Liver (tissue), 9 donors: ENCODE results near the gene PHLPP1. TPM values are rescaled to one million over a fixed set of nuclear protein-coding genes. Genes with fewer than 3 reads are reported as not detected.

Source experiments
- DNase-seq: peaks from one replicate; pipeline ENCODE4 v3.0.0-alpha.2; 2017; ENCODE audit warnings: low spot score
- H3K27ac ChIP-seq, 2 donors: one replicate each; pipeline ENCODE4 v1.7.0; 2013; ENCODE audit warnings: inconsistent platforms in 2 of 2, low read length in 2 of 2, control low read depth in 1 of 2, low read depth in 1 of 2, mild to moderate bottlenecking in 1 of 2
- H3K27me3 ChIP-seq, 4 donors: one replicate each; pipeline versions ENCODE4 v1.6.1 to v1.7.0; 2013; ENCODE audit warnings: low read length in 3 of 4, inconsistent platforms in 1 of 4, mild to moderate bottlenecking in 1 of 4, moderate library complexity in 1 of 4; ENCODE audit not compliant: control insufficient read depth in 4 of 4, insufficient read depth in 4 of 4
- H3K36me3 ChIP-seq, 4 donors: one replicate each; pipeline versions ENCODE4 v1.6.1 to v1.7.0; 2013; ENCODE audit warnings: low read length in 3 of 4, mild to moderate bottlenecking in 3 of 4, low read depth in 1 of 4, moderate library complexity in 1 of 4; ENCODE audit not compliant: control insufficient read depth in 4 of 4, insufficient read depth in 3 of 4
- H3K4me1 ChIP-seq, 4 donors: one replicate each; pipeline versions ENCODE4 v1.6.1 to v1.7.0; 2013; ENCODE audit warnings: low read length in 3 of 4, mild to moderate bottlenecking in 3 of 4, moderate library complexity in 1 of 4; ENCODE audit not compliant: control insufficient read depth in 4 of 4, insufficient read depth in 4 of 4
- H3K4me3 ChIP-seq, 3 donors: one replicate each; pipeline versions ENCODE4 v1.6.1 to v1.7.0; 2013; ENCODE audit warnings: low read length in 3 of 3, control low read depth in 1 of 3, low read depth in 1 of 3, mild to moderate bottlenecking in 1 of 3
- H3K9ac ChIP-seq, 2 donors: one replicate each; pipeline ENCODE4 v1.7.0; 2013; ENCODE audit warnings: low read length in 2 of 2, mild to moderate bottlenecking in 2 of 2, moderate library complexity in 2 of 2, control low read depth in 1 of 2, low read depth in 1 of 2
- H3K9me3 ChIP-seq, 4 donors: one replicate each; pipeline versions ENCODE4 v1.6.1 to v1.7.0; 2013; ENCODE audit warnings: low read length in 3 of 4; ENCODE audit not compliant: control insufficient read depth in 4 of 4
- CTCF ChIP-seq: fragments of 150-350 bp; IDR thresholded peaks from 2 replicates; pipeline ENCODE4 v1.5.1; 2017; ENCODE audit warnings: improper control_type of control experiment, low read depth, low read length; ENCODE audit not compliant: missing input control
- EGR1 ChIP-seq, 2 donors: IDR thresholded peaks; 2 replicates each; pipeline ENCODE4 v1.6.1; 2016 to 2018; ENCODE audit warnings: antibody characterized with exemption in 2 of 2, low read depth in 2 of 2
- FOXA1 ChIP-seq: IDR thresholded peaks from 2 replicates; pipeline ENCODE4 v1.6.1; 2016; ENCODE audit warnings: antibody characterized with exemption
- FOXA2 ChIP-seq: IDR thresholded peaks from 2 replicates; pipeline ENCODE4 v1.6.1; 2016; ENCODE audit warnings: antibody characterized with exemption
- GABPA ChIP-seq, 2 donors: IDR thresholded peaks in 1 of 2; conservative IDR thresholded peaks in 1 of 2; 2 replicates each; pipeline ENCODE4 v1.6.1; 2016; ENCODE audit warnings: antibody characterized with exemption in 2 of 2, mild to moderate bottlenecking in 1 of 2, moderate library complexity in 1 of 2
- HNF4A ChIP-seq, 2 donors: conservative IDR thresholded peaks; 2 replicates each; pipeline ENCODE4 v1.6.1; 2016; ENCODE audit warnings: antibody characterized with exemption in 2 of 2, mild to moderate bottlenecking in 2 of 2
- HNF4G ChIP-seq: IDR thresholded peaks from 2 replicates; pipeline ENCODE4 v1.6.1; 2016; ENCODE audit warnings: antibody characterized with exemption
- JUND ChIP-seq, 2 donors: IDR thresholded peaks; 2 replicates each; pipeline ENCODE4 v1.6.1; 2016; ENCODE audit warnings: antibody characterized with exemption in 2 of 2
- MAX ChIP-seq: IDR thresholded peaks from 2 replicates; pipeline ENCODE4 v1.6.1; 2016; ENCODE audit warnings: antibody characterized with exemption
- NR2F2 ChIP-seq: IDR thresholded peaks from 2 replicates; pipeline ENCODE4 v1.6.1; 2016; ENCODE audit warnings: antibody characterized with exemption
- RAD21 ChIP-seq, 2 donors: IDR thresholded peaks; 2 replicates each; pipeline ENCODE4 v1.6.1; 2016; ENCODE audit warnings: antibody characterized with exemption in 2 of 2, mild to moderate bottlenecking in 2 of 2
- REST ChIP-seq: IDR thresholded peaks from 2 replicates; pipeline ENCODE4 v1.6.1; 2016; ENCODE audit warnings: antibody characterized with exemption, mild to moderate bottlenecking
- RXRA ChIP-seq, 2 donors: IDR thresholded peaks; 2 replicates each; pipeline ENCODE4 v1.6.1; 2017 to 2018; ENCODE audit warnings: antibody characterized with exemption in 2 of 2, mild to moderate bottlenecking in 1 of 2
- SP1 ChIP-seq: IDR thresholded peaks from 2 replicates; pipeline ENCODE4 v1.6.1; 2018; ENCODE audit warnings: antibody characterized with exemption, mild to moderate bottlenecking
- TAF1 ChIP-seq: conservative IDR thresholded peaks from 2 replicates; pipeline ENCODE4 v1.6.1; 2016; ENCODE audit warnings: antibody characterized with exemption, mild to moderate bottlenecking
- ZBTB33 ChIP-seq: IDR thresholded peaks from 2 replicates; pipeline ENCODE4 v1.6.1; 2016; ENCODE audit warnings: antibody characterized with exemption
- WGBS: extraction: QIAGEN DNeasy Blood & Tissue Kit; methylation state at CpG from one replicate; pipeline ENCODE4 v1.1.7; 2013; 5-methylcytosine and 5-hydroxymethylcytosine counted together
- polyA plus RNA-seq, 2 donors: library from polyadenylated mRNA; stranded (reverse) in 1 of 2; unstranded in 1 of 2; fragments of 200-250 nt in 1 of 2; fragments of >200 nt in 1 of 2; fragmentation: Nextera tagmentation in 1 of 2; extraction: Ambion mirVana in 1 of 2; gene quantifications; one replicate each; pipeline versions ENCODE4 v1.2.1 to v1.2.3, GENCODE V29; 2013 to 2015
- total RNA-seq, 2 donors: library from RNA; depleted of rRNA; stranded (reverse); fragments of >200 nt; gene quantifications; one replicate each; pipeline ENCODE4 v1.2.3, GENCODE V29; 2014
- TF ChIP-seq, protein P1 (sequence below): IDR thresholded peaks from 2 replicates; pipeline ENCODE4 v1.6.1; 2016; ENCODE audit warnings: antibody characterized with exemption
- donor health status: healthy.
- donor health status: healthy.
- donor health status: healthy.
- donor health status: healthy.
- donor health status: healthy.

Gene PHLPP1
- total and polyA plus RNA-seq, 4 donors: 4.2 to 14.5 (median 8.6) TPM

DNA sequence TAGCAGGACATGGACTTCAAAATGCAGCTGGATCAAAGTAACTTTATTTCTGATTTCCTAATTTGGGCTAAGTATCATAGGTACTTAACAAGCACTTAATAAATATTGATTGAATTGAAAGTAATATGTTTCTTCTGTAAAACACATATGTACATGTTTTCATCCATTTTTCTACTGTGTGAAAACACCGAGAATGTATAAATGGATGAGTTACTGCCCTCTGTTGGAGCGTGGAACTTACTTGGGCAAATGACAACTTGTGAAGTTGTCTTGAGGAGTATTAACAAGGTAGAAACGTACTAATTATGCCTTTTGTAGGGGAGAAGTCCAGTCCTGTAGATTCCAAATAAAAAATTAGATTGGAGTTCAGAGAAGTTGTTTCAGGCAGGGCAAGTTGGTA lies 87.2 kb downstream of the PHLPP1 start:
- Histone ChIP-seq H3K27ac (no peak overlapping the region), H3K36me3 (no peaks in the 10 kb centered on the region), H3K4me3 (no peak overlapping the region), H3K4me1 (peaks cover 0 to 27% (median 5%) of the 10 kb centered on the region in 4 donors), H3K27me3 (no peaks in the 10 kb centered on the region), H3K9ac (no peak overlapping the region), H3K9me3 (no peaks in the 10 kb centered on the region)
- no peak for TF ChIP-seq GABPA (IDR thresholded peaks at IDR 0.05 in 1 of 2, conservative IDR thresholded peaks at IDR 0.05 in 1 of 2)
- TF ChIP-seq REST: no peak
- TF ChIP-seq RAD21 (IDR thresholded peaks at IDR 0.05): peak; percentile 51 to 57
- peak; percentile 10 for TF ChIP-seq CTCF
- 69% methylated on average over 3 of the region's 3 CpGs for WGBS
- DNase-seq: no peak

DNA sequence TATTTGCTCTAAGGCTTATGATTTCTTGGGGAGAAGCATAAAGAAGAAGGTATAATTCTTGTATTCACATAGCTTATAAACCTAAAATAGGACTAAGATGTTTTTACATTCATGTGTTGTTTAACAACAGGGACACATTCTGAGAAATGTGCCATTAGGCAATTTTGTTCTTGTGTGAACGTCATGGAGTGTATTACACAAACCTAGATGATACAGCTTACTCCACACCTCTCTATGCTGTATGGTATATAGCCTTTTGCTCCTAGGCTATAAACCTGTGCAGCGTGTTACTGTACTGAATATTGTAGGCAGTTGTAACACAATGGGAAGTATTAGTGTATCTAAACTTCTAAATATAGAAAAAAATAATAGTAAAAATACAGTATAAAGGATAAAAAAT lies 92.1 kb downstream of the PHLPP1 start:
- Histone ChIP-seq H3K9me3 (no peaks in the 10 kb centered on the region), H3K9ac (no peak overlapping the region), H3K27ac (no peak overlapping the region), H3K27me3 (no peaks in the 10 kb centered on the region), H3K4me1 (peaks cover 0 to 7% (median 4%) of the 10 kb centered on the region in 4 donors), H3K36me3 (no peaks in the 10 kb centered on the region), H3K4me3 (no peak overlapping the region)
- 73% methylated on average over 2 of the region's 2 CpGs for WGBS
- no peak for DNase-seq
- peak in 1 of 2 donors; percentile 37 for TF ChIP-seq RXRA (IDR thresholded peaks at IDR 0.05)
- TF ChIP-seq FOXA1: no peak
- TF ChIP-seq JUND (IDR thresholded peaks at IDR 0.05): no peak
- TF ChIP-seq GABPA (IDR thresholded peaks at IDR 0.05 in 1 of 2, conservative IDR thresholded peaks at IDR 0.05 in 1 of 2): no peak

DNA sequence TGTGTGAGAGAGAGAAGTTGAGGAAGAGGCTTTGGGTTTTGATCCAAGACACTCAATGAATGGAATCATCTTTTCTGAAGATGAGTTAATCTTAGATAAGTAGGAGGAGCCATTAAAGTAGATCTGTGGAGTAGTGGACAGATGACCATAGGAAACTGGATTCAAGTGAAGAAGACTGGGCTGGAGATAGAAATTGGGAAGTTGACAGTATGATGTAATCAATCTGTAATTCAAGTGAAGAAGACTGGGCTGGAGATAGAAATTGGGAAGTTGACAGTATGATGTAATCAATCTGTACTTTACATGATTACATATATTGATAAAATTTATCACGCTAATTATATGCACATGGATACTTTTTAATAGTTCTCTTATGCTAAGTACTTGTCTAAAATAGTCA lies 92.8 kb downstream of the PHLPP1 start:
- H3K27me3 ChIP-seq: no peaks in the 10 kb centered on the region
- H3K4me3 ChIP-seq: no peak overlapping the region
- no peak for DNase-seq
- no peaks in the 10 kb centered on the region for H3K9me3 ChIP-seq
- no peak overlapping the region for H3K27ac ChIP-seq
- H3K36me3 ChIP-seq: no peaks in the 10 kb centered on the region
- H3K4me1 ChIP-seq: peaks cover 0 to 7% (median 5%) of the 10 kb centered on the region in 4 donors
- H3K9ac ChIP-seq: no peak overlapping the region
- WGBS: 86% methylated on average over 1 of the region's 1 CpG
- TF ChIP-seq ZBTB33: no peak
- TF ChIP-seq SP1: no peak
- TF ChIP-seq TAF1: no peak
- no peak for TF ChIP-seq RXRA (IDR thresholded peaks at IDR 0.05)
- no peak for TF ChIP-seq GABPA (IDR thresholded peaks at IDR 0.05 in 1 of 2, conservative IDR thresholded peaks at IDR 0.05 in 1 of 2)
- TF ChIP-seq HNF4A (conservative IDR thresholded peaks at IDR 0.05): no peak
- TF ChIP-seq FOXA2: no peak
- TF ChIP-seq EGR1 (IDR thresholded peaks at IDR 0.05; ENCODE audit: low read depth in 2 of 2): no peak
- no peak for TF ChIP-seq RAD21 (IDR thresholded peaks at IDR 0.05)
- TF ChIP-seq, protein P1, sequence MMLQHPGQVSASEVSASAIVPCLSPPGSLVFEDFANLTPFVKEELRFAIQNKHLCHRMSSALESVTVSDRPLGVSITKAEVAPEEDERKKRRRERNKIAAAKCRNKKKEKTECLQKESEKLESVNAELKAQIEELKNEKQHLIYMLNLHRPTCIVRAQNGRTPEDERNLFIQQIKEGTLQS: no peak
- no peak for TF ChIP-seq NR2F2
- TF ChIP-seq FOXA1: no peak
- TF ChIP-seq HNF4G: no peak
- TF ChIP-seq CTCF: no peak
- no peak for TF ChIP-seq MAX
- no peak for TF ChIP-seq JUND (IDR thresholded peaks at IDR 0.05)
